Lung (tissue), 12 donors: Measurements from ENCODE around the gene CD164L2. TPM values are rescaled to one million over a fixed set of nuclear protein-coding genes. Genes with fewer than 3 reads are reported as not detected.

Source experiments
- ATAC-seq: fragments of 200-7000 bp; cut with Tn5 transposase; one replicate; pipeline ENCODE4 v1.9.1; 2020; ENCODE audit warnings: moderate number of reproducible peaks; ENCODE audit not compliant: insufficient read depth, low FRiP score
- DNase-seq, 3 donors: peaks; one replicate each; pipeline ENCODE4 v3.0.0-alpha.2; 2013 to 2017
- H3K27ac ChIP-seq, 2 donors: one replicate each; pipeline ENCODE4 v1.5.1; 2013; ENCODE audit warnings: mild to moderate bottlenecking in 2 of 2, moderate library complexity in 2 of 2, control low read depth in 1 of 2, inconsistent platforms in 1 of 2, low read depth in 1 of 2, low read length in 1 of 2
- H3K27me3 ChIP-seq, 3 donors: one replicate each; pipeline ENCODE4 v1.5.1; 2013; ENCODE audit warnings: low read length in 2 of 3; ENCODE audit not compliant: control insufficient read depth in 3 of 3, insufficient read depth in 3 of 3
- H3K36me3 ChIP-seq, 4 donors: one replicate each; pipeline ENCODE4 v1.5.1; 2013; ENCODE audit warnings: low read length in 4 of 4, mild to moderate bottlenecking in 1 of 4, moderate library complexity in 1 of 4; ENCODE audit not compliant: control insufficient read depth in 4 of 4, insufficient read depth in 4 of 4
- H3K4me1 ChIP-seq, 5 donors: one replicate each; pipeline ENCODE4 v1.5.1; 2013; ENCODE audit warnings: low read length in 5 of 5, mild to moderate bottlenecking in 2 of 5, moderate library complexity in 1 of 5; ENCODE audit not compliant: control insufficient read depth in 5 of 5, insufficient read depth in 5 of 5
- H3K4me3 ChIP-seq: one replicate; pipeline ENCODE4 v1.5.1; 2013; ENCODE audit warnings: mild to moderate bottlenecking, control low read depth, moderate library complexity
- H3K9ac ChIP-seq, 2 donors: one replicate each; pipeline ENCODE4 v1.5.1; 2013; ENCODE audit warnings: low read length in 2 of 2, control low read depth in 1 of 2; ENCODE audit not compliant: insufficient read depth in 1 of 2
- H3K9me3 ChIP-seq, 4 donors: one replicate each; pipeline ENCODE4 v1.5.1; 2013; ENCODE audit warnings: low read length in 3 of 4, mild to moderate bottlenecking in 1 of 4, moderate library complexity in 1 of 4; ENCODE audit not compliant: control insufficient read depth in 4 of 4, insufficient read depth in 3 of 4
- CTCF ChIP-seq: IDR thresholded peaks from 2 replicates; pipeline ENCODE4 v1.5.1; 2012; ENCODE audit warnings: mild to moderate bottlenecking; ENCODE audit errors: control extremely low read depth, extremely low read depth
- WGBS, 2 donors: extraction: QIAGEN DNeasy Blood & Tissue Kit; methylation state at CpG; one replicate each; pipeline ENCODE4 v1.1.7; 2013; 5-methylcytosine and 5-hydroxymethylcytosine counted together
- polyA plus RNA-seq, 2 donors: library from polyadenylated mRNA; stranded (reverse); fragments of 200-250 nt; gene quantifications; one replicate each; pipeline ENCODE4 v1.2.1, GENCODE V29; 2013
- total RNA-seq, 2 donors: library from RNA; depleted of rRNA in 1 of 2; stranded (reverse); fragments of >200 nt in 1 of 2; gene quantifications; one replicate each; pipeline ENCODE4 v1.2.1, GENCODE V29; 2014 to 2021
- donor health status: control.
- donor health status: control.
- donor health status: Bipolar disorder and iron deficiency.
- donor health status: healthy.
- donor health status: DM: yes; HTN: yes; CAD: no.

Gene CD164L2
- total and polyA plus RNA-seq, 4 donors = 6.3 to 19.8 (median 8.9) TPM

- ATAC-seq = no peak
- Histone ChIP-seq H3K9me3 (no peaks in the 10 kb centered on the region), H3K4me3 (no peak overlapping the region), H3K27me3 (no peaks in the 10 kb centered on the region), H3K36me3 (peaks cover 6 to 33% (median 19%) of the 10 kb centered on the region in 4 donors), H3K27ac (peak overlapping the region; percentile 25 to 43), H3K9ac (no peak overlapping the region), H3K4me1 (peaks cover 0 to 28% (median 13%) of the 10 kb centered on the region in 5 donors)
- peak in 1 of 3 donors; percentile 41 for DNase-seq
- 67 to 70% methylated on average over 13 of the region's 13 CpGs for WGBS, 2 donors
- no peak for TF ChIP-seq CTCF
Observed at GRCh38 chr1:27405074-27405473, 21.9 kb upstream of the CD164L2 start.

- peak overlapping the region in 1 of 2 donors; percentile 23 for H3K27ac ChIP-seq
- H3K4me3 ChIP-seq = no peak overlapping the region
- no peaks in the 10 kb centered on the region for H3K27me3 ChIP-seq
- peaks cover 6 to 27% (median 17%) of the 10 kb centered on the region in 4 donors for H3K36me3 ChIP-seq
- DNase-seq (no peak), ATAC-seq (no peak)
- no peak for TF ChIP-seq CTCF
- no peak overlapping the region for H3K9ac ChIP-seq
- H3K9me3 ChIP-seq = no peaks in the 10 kb centered on the region
- H3K4me1 ChIP-seq = peaks cover 0 to 40% (median 20%) of the 10 kb centered on the region in 5 donors
Observed at GRCh38 chr1:27403931-27404330, 20.8 kb upstream of the CD164L2 start.

GRCh38 chr1:27403065-27403726 is 20.1 kb upstream of the CD164L2 start:
- Histone ChIP-seq H3K27ac (peak overlapping the region; percentile 21 to 82), H3K27me3 (no peaks in the 10 kb centered on the region), H3K4me3 (no peak overlapping the region), H3K4me1 (peaks cover 0 to 44% (median 23%) of the 10 kb centered on the region in 5 donors), H3K36me3 (peaks cover 1 to 20% (median 14%) of the 10 kb centered on the region in 4 donors), H3K9me3 (no peaks in the 10 kb centered on the region), H3K9ac (no peak overlapping the region)
- no peak for TF ChIP-seq CTCF
- ATAC-seq (no peak), DNase-seq (peak; percentile 75 to 80 (median 76))
- 18 to 46% methylated on average over 24 of the region's 24 CpGs for WGBS, 2 donors
